Measurements from ENCODE around the gene LENG1.

DNA sequence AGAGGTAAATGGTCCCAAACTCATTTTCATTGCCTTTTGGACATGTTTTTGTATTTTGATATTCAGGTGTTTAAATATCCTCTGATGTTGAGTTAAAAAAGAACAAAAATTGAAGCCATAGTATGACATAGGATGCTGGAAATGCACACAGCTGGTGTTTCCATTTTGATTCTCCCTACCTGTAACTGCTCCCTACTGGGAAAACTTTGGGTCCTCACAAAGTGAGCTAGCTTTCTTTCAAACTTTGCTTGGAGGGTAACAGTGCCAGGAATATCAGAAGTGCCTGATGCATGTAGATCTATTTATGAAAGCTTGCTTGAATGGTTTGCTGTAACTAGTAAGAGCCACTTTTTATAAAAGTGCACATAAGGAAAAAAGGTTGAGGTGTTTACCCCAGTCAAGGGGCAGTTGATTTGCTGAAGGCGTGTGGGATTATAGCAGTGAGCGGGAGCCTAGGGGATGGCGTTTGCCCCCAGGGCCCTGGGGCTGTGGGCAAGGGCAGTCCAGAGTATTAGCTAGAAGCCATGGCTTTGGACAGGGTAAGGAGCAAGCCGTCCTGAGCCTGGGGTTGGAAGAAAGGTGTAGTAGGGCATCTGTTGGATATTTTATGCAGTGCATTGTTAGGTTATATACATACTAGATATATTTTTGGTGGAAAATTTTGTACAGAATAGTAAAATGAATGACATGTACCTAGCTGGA is 45.4 kb upstream of the LENG1 start:
- no peak for TF ChIP-seq ARNT (IDR thresholded peaks at IDR 0.05)
- no peak for TF ChIP-seq SUZ12 (IDR thresholded peaks at IDR 0.05)
- TF ChIP-seq L3MBTL2 (conservative IDR thresholded peaks at IDR 0.05) = no peak
- no peak for TF ChIP-seq TARDBP (IDR thresholded peaks at IDR 0.05)
- TF ChIP-seq, protein P1, sequence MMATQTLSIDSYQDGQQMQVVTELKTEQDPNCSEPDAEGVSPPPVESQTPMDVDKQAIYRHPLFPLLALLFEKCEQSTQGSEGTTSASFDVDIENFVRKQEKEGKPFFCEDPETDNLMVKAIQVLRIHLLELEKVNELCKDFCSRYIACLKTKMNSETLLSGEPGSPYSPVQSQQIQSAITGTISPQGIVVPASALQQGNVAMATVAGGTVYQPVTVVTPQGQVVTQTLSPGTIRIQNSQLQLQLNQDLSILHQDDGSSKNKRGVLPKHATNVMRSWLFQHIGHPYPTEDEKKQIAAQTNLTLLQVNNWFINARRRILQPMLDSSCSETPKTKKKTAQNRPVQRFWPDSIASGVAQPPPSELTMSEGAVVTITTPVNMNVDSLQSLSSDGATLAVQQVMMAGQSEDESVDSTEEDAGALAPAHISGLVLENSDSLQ (IDR thresholded peaks at IDR 0.05) = no peak
- TF ChIP-seq NFRKB (IDR thresholded peaks at IDR 0.05) = no peak
- TF ChIP-seq BHLHE40 (IDR thresholded peaks at IDR 0.05; ENCODE audit: borderline replicate concordance) = no peak
- TF ChIP-seq ZNF384 (IDR thresholded peaks at IDR 0.05) = no peak
- TF ChIP-seq SP1 (IDR thresholded peaks at IDR 0.05) = no peak
- no peak for TF ChIP-seq FOXM1 (IDR thresholded peaks at IDR 0.05; ENCODE audit: borderline replicate concordance)
- no peak for TF ChIP-seq FOXK2 (IDR thresholded peaks at IDR 0.05)

All from HEK293T (cell line).